Aorta (tissue), 5 donors: ENCODE results near the gene CD96. TPM values are rescaled to one million over a fixed set of nuclear protein-coding genes. Genes with fewer than 3 reads are reported as not detected.

Experiments
- ATAC-seq: fragments of 200-7000 bp; cut with Tn5 transposase; one replicate; pipeline ENCODE4 v1.9.1; 2022; ENCODE audit warnings: moderate library complexity; ENCODE audit not compliant: low FRiP score
- DNase-seq, 2 donors: peaks; one replicate each; pipeline ENCODE4 v3.0.0-alpha.2; 2020
- H3K27ac ChIP-seq, 2 donors: one replicate each; pipeline ENCODE4 v1.5.1; 2013; ENCODE audit warnings: low read length in 2 of 2, mild to moderate bottlenecking in 2 of 2, moderate library complexity in 2 of 2, control low read depth in 1 of 2, inconsistent platforms in 1 of 2, low read depth in 1 of 2
- H3K27me3 ChIP-seq, 2 donors: one replicate each; pipeline ENCODE4 v1.6.1; 2013; ENCODE audit warnings: control low read depth in 1 of 2, low read length in 1 of 2, mild to moderate bottlenecking in 1 of 2, moderate library complexity in 1 of 2; ENCODE audit not compliant: insufficient read depth in 2 of 2, control insufficient read depth in 1 of 2
- H3K36me3 ChIP-seq, 2 donors: one replicate each; pipeline ENCODE4 v1.6.1; 2013; ENCODE audit warnings: control low read depth in 1 of 2, low read length in 1 of 2, mild to moderate bottlenecking in 1 of 2; ENCODE audit not compliant: insufficient read depth in 2 of 2, control insufficient read depth in 1 of 2
- H3K4me1 ChIP-seq, 2 donors: one replicate each; pipeline ENCODE4 v1.6.1; 2013; ENCODE audit warnings: low read length in 2 of 2, control low read depth in 1 of 2, mild to moderate bottlenecking in 1 of 2, moderate library complexity in 1 of 2; ENCODE audit not compliant: insufficient read depth in 2 of 2, control insufficient read depth in 1 of 2
- H3K4me3 ChIP-seq, 2 donors: one replicate each; pipeline ENCODE4 v1.5.1; 2013; ENCODE audit warnings: low read length in 2 of 2, control low read depth in 1 of 2, mild to moderate bottlenecking in 1 of 2
- H3K9me3 ChIP-seq: one replicate; pipeline ENCODE4 v1.6.1; 2013; ENCODE audit warnings: mild to moderate bottlenecking, low read length; ENCODE audit not compliant: control insufficient read depth
- WGBS, 2 donors: extraction: QIAGEN DNeasy Blood & Tissue Kit; methylation state at CpG; one replicate each; pipeline ENCODE4 v1.1.7; 2013; 5-methylcytosine and 5-hydroxymethylcytosine counted together
- intact Hi-C, 2 donors: fragments of 100-400 bp; cut with DNase I; formaldehyde crosslinking; loops; one replicate each; pipeline versions ENCODE4 v1.14.2 to v1.15.0; 2022
- polyA plus RNA-seq, 2 donors: library from polyadenylated mRNA; stranded (reverse); fragments of 200-250 nt; gene quantifications; one replicate each; pipeline ENCODE4 v1.2.3, GENCODE V29; 2013
- total RNA-seq, 2 donors: library from RNA; stranded (reverse); fragmentation: NEBNext Ultra II Directional; extraction: Animal tissue kit (Norgen Biotek cat#: 25700); gene quantifications; one replicate each; pipeline ENCODE4 v1.2.1, GENCODE V29; 2021
- donor health status: healthy with polysubstance abuse.
- donor health status: Bipolar disorder and iron deficiency.
- donor health status: DM: no; HTN: no; CAD: no.
- donor health status: DM: no; HTN: no; CAD: no.
- donor health status: DM: yes; HTN: yes; CAD: no.

The CD96 gene
- total and polyA plus RNA-seq, 4 donors, result 0.10 to 4.8 (median 1.7) TPM

DNA sequence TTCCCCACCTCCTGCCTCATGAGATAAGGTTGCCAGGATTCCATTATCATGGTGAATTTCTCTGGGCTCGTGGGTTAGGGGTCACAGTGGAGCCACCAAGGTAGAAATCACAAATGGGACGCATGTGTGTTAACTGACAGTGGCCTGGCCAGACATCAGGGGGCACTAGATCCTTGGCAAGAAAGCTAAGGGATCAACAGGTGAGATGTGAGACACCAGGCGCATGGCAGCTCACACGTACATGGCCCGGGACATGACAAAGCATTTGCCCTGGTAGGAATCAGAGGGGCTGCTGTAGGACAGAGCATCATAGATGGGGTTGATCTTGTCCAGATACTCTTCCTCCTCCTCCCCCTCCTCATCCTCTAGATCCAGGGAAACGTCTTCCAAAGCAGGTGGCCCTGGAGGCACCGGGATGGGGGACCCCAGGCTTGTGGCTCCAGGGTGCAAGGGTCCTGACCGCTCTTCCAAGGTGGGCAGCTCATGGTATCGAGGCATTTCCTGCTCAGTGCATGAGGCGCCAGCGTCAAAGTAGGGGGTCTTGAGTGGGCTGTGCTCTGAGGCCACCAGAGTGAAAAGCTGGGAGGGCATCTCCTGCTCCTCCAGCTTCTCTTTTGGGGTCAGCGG is 28.5 kb downstream of the CD96 start:
- 87 to 92% methylated on average over 12 of the region's 12 CpGs for WGBS, 2 donors
- intact Hi-C loops, result no loop called here
- ATAC-seq, result no peak
- Histone ChIP-seq H3K4me1 (no peaks in the 10 kb centered on the region), H3K27ac (no peak overlapping the region), H3K9me3 (no peaks in the 10 kb centered on the region), H3K4me3 (no peak overlapping the region), H3K27me3 (no peaks in the 10 kb centered on the region), H3K36me3 (no peaks in the 10 kb centered on the region)
- no peak for DNase-seq

DNA sequence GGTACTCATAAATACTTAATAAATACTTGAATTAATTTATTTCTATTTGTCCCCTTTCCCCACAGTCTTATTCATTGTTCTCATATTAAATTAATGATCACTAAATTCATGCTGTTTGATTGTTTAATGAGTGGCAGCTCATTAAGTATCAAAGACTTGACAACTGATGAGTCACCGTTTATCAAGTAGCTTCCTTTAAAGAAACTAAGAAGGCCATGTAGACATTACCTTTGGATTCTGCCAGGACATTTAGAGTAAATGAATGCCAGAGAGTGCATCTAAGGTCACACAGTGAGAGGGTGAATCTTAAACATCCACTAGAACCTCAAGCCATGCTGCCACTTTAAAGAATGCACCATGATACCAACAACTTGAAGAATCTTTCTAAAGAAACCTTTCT is 29.3 kb downstream of the CD96 start:
- ATAC-seq (no peak), DNase-seq (no peak)
- Histone ChIP-seq H3K4me1 (no peaks in the 10 kb centered on the region), H3K4me3 (no peak overlapping the region), H3K27ac (no peak overlapping the region), H3K9me3 (no peaks in the 10 kb centered on the region), H3K36me3 (no peaks in the 10 kb centered on the region), H3K27me3 (no peaks in the 10 kb centered on the region)
- 89 to 91% methylated on average over 1 of the region's 1 CpG for WGBS, 2 donors
- intact Hi-C loops, result no loop called here

DNA sequence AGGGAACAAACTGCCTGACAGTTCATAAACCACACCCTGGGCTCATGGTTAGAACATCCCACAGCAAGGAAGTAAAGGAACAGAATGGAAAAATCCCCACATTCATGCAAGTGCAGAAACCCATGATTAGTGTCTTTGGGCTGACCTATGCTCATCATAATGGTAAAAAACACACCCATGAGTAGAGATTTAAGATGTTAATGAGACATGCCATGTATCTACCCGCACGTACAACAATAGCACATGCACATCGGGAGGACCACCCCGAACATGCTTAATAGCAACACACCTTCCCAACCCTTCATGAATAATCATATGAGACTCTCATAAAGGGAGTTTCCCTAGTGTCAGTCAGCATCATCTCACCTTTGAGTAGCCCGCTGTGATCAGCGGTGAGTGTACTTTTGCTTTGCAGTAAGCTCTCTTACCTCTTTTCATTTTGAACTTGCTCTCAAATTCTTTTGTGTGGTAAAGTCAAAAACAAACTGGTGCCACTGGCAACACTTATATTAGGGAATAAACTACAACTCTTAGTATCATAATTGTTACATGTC is 30.0 kb downstream of the CD96 start:
- no peak for DNase-seq

DNA sequence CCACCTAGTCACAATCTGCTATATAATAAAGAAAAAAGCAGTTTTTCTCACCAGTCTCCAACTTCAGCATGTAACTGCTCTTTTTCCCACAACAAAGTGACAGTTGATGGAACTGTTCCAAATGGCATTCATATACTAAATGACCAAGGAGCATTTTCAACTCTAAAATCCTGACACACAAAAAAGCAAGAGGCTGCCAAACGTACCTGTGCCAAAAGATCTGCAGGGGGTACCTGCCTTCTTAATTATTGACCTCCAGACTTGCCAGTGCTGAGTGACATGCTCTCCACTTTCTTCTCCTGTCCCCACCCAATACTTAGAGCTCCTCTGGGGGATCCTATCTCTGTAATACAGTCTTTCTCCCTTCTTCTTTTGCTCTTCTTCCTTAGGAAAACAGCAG is 35.1 kb downstream of the CD96 start:
- no peaks in the 10 kb centered on the region for H3K4me1 ChIP-seq
- intact Hi-C loops, result no loop called here
- H3K27ac ChIP-seq, result no peak overlapping the region
- no peak for DNase-seq
- no peaks in the 10 kb centered on the region for H3K9me3 ChIP-seq
- H3K27me3 ChIP-seq, result no peaks in the 10 kb centered on the region
- no peaks in the 10 kb centered on the region for H3K36me3 ChIP-seq
- H3K4me3 ChIP-seq, result no peak overlapping the region
- whole genome bisulfite sequencing, 2 donors, result 27 to 40% methylated on average over 1 of the region's 1 CpG
- no peak for ATAC-seq

More for the DNA sequence above, 30.0 kb downstream of the CD96 start:
- no peak overlapping the region for H3K27ac ChIP-seq
- H3K4me3 ChIP-seq, result no peak overlapping the region
- H3K9me3 ChIP-seq, result no peaks in the 10 kb centered on the region
- intact Hi-C loops, result no loop called here
- no peak for ATAC-seq
- WGBS, 2 donors, result 93 to 95% methylated on average over 6 of the region's 6 CpGs
- no peaks in the 10 kb centered on the region for H3K4me1 ChIP-seq
- no peaks in the 10 kb centered on the region for H3K36me3 ChIP-seq
- H3K27me3 ChIP-seq, result no peaks in the 10 kb centered on the region

DNA sequence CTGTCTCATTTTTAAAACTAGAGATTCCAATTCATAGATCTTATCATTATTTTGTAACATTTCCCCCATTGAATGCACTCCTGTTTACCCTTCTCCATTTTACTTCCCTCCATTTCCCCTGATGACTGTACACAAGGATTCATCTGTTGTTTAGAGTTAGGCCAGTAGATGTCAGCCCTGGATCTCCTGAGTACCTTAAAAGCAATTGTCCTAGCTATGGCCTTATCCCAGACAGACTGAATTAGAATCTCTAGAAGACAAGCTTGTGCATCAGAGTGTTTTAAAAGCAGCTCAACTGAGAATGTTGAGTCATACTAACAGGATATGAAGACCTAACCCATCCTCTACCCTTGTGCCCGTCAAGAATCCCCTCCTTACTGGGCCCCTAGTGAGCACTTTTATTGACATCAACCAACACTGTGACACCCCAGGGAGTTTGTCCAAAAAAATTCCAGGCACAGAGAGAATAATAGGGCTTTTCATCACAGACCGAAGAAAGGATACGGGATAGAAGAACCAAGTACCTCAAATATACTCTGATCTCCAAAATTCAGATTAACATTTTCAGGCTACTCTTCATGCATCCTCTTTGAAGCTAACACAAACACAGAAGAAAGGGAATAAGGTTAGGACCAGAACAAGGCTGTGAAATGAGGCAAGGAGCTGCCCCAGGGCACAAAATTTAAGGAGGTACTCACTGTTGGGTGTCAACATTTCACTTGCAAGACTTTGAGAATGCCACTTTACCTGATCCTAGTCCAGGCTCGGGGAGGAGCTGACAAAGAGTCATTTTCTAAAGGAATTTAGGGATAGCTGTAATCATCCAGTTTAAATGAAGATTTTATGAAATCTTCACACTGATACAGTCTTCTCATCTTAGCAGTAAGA is 36.0 kb downstream of the CD96 start:
- WGBS, 2 donors, result 81 to 89% methylated on average over 4 of the region's 4 CpGs
- no peaks in the 10 kb centered on the region for H3K36me3 ChIP-seq
- no peaks in the 10 kb centered on the region for H3K9me3 ChIP-seq
- H3K27me3 ChIP-seq, result no peaks in the 10 kb centered on the region
- no peaks in the 10 kb centered on the region for H3K4me1 ChIP-seq
- ATAC-seq, result no peak
- intact Hi-C loops, result no loop called here
- no peak overlapping the region for H3K4me3 ChIP-seq
- DNase-seq, result no peak
- H3K27ac ChIP-seq, result no peak overlapping the region

DNA sequence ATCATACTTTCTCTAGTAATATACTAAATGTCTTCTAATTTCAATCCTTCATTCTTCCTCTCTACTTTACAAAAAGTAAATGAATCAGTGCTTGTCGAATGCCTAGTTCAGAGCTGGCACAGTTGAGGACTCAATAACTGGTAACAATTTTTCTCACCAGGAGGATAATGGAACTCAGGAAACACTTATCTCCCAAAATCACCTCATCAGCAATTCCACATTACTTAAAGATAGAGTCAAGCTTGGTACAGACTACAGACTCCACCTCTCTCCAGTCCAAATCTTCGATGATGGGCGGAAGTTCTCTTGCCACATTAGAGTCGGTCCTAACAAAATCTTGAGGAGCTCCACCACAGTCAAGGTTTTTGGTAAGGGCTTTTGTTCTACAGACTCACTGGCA is 36.9 kb downstream of the CD96 start:
- ATAC-seq (no peak), DNase-seq (no peak)
- H3K9me3 ChIP-seq, result no peaks in the 10 kb centered on the region
- no peaks in the 10 kb centered on the region for H3K4me1 ChIP-seq
- intact Hi-C loops, result no loop called here
- no peak overlapping the region for H3K4me3 ChIP-seq
- no peaks in the 10 kb centered on the region for H3K27me3 ChIP-seq
- WGBS, 2 donors, result 95% methylated on average over 4 of the region's 4 CpGs
- H3K36me3 ChIP-seq, result no peaks in the 10 kb centered on the region
- no peak overlapping the region for H3K27ac ChIP-seq

DNA sequence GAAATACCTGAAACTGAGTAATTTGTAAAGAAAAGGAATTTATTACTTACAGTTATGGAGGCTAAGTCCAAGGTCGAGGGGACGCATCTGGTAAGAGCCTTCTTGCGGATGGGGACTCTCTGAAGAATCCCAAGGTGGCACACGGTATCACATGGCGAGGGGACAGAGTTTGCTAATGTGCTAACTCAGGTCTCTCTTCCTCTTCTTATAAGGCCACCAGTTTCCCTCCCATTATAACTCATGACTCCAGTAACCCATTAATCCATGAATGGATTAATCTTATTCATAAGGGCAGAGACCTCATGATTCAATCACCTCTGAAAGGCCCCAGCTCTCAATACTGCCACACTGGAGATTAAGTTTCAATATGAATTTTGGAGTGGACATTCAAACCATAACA is 37.5 kb downstream of the CD96 start:
- DNase-seq (no peak), ATAC-seq (no peak)
- Histone ChIP-seq H3K9me3 (no peaks in the 10 kb centered on the region), H3K36me3 (no peaks in the 10 kb centered on the region), H3K27me3 (no peaks in the 10 kb centered on the region), H3K4me1 (no peaks in the 10 kb centered on the region), H3K27ac (no peak overlapping the region), H3K4me3 (no peak overlapping the region)
- intact Hi-C loops, result no loop called here
- 96 to 97% methylated on average over 5 of the region's 5 CpGs for WGBS, 2 donors

DNA sequence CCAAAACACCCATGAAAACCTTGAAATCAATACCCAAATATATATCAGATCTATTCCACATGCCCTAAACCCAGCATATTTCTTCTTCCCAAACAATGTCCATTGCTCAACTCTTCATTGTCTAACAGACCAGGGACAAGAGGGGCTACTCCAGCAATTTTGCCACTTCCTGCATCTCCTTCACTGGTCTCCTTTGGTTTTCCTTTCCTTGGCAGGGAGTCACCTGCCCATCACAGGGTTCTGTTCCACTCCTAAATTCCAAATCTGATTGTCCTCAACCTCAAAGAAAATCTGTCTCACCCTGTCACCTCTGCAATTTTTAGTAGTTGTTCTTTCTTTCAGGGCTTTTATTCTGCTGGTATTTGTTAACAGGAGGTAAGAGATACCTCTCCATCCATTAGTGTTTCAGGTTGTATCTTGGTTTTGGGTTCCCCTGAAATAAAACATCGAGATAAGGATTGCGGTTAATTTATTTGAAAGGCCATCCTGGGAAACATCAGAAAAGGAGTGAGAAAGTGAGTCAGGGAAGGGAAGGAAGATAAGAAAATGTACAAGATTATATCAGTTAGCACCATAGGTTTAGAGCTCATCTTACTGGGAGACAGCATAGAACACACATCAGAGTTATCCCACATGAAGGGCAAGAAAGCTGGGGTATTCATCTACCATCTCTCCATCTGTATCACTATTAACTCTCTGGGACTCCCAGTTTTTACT is 39.6 kb downstream of the CD96 start:
- H3K27ac ChIP-seq, result no peak overlapping the region
- H3K4me1 ChIP-seq, result no peaks in the 10 kb centered on the region
- DNase-seq, result no peak
- H3K4me3 ChIP-seq, result no peak overlapping the region
- intact Hi-C loops, result no loop called here
- H3K9me3 ChIP-seq, result no peaks in the 10 kb centered on the region
- H3K36me3 ChIP-seq, result no peaks in the 10 kb centered on the region
- no peaks in the 10 kb centered on the region for H3K27me3 ChIP-seq
- no peak for ATAC-seq
- WGBS, 2 donors, result 95 to 97% methylated on average over 2 of the region's 2 CpGs
